Breast epithelium (tissue), 3 donors: ENCODE results near the gene DNAJC5G.

Experiments
- CTCF ChIP-seq, 3 donors: fragments of 450-650 bp; IDR thresholded peaks; one replicate each; pipeline ENCODE4 v1.5.1; 2016 to 2017; ENCODE audit warnings: antibody characterized with exemption in 3 of 3, mild to moderate bottlenecking in 3 of 3, moderate library complexity in 3 of 3
- POLR2A ChIP-seq: fragments of 450-650 bp; IDR thresholded peaks from one replicate; pipeline ENCODE4 v1.6.1; 2016; ENCODE audit warnings: antibody characterized with exemption, mild to moderate bottlenecking, moderate library complexity
- POLR2AphosphoS5 ChIP-seq, 3 donors: sonication (generic); formaldehyde crosslinking; IDR thresholded peaks; one replicate each; pipeline ENCODE4 v1.6.1; 2017; ENCODE audit warnings: antibody characterized with exemption in 3 of 3

GRCh38 chr2:27256855-27257454 lies 18.3 kb upstream of the DNAJC5G start:
- TF ChIP-seq CTCF (IDR thresholded peaks at IDR 0.05) (no peak), POLR2AphosphoS5 (IDR thresholded peaks at IDR 0.05) (no peak), POLR2A (no peak)
